ENCODE results near the gene MAGEB4.
"Not testable (repeated sequence)": the region's sequence is repeated elsewhere in the genome, so short reads cannot be mapped to it uniquely, and the experiment has no call there.

MAGEB4 gene

GRCh38 chrX:30241724-30242415 lies at the start of gene MAGEB4:
TSS of gene MAGEB4 (plus strand) at chrX:30242000. CDS start at chrX:30242136, 136 bp downstream.
- no peak for DNase-seq (ENCODE audit: low read depth, low spot score)

GRCh38 chrX:30193910-30194309 lies 47.9 kb upstream of the MAGEB4 start:
- not testable (repeated sequence) for DNase-seq (ENCODE audit: low read depth, low spot score)

- DNase-seq (ENCODE audit: low read depth, low spot score): no peak
These were observed 45.5 kb upstream of the MAGEB4 start for GRCh38 chrX:30196322-30196721.

- DNase-seq (ENCODE audit: low read depth, low spot score): no peak
These were observed 29.6 kb upstream of the MAGEB4 start for GRCh38 chrX:30212172-30212571.

- DNase-seq (ENCODE audit: low read depth, low spot score): no peak
These were observed 26.4 kb upstream of the MAGEB4 start, which contains the start of gene MAGEB2 for GRCh38 chrX:30215357-30215843. TSS of gene MAGEB2 (plus strand) at chrX:30215563. CDS start at chrX:30218581, 3,018 bp downstream.

- DNase-seq (ENCODE audit: low read depth, low spot score): no peak
These were observed 24.3 kb upstream of the MAGEB4 start for GRCh38 chrX:30217465-30217864.

- no peak for DNase-seq (ENCODE audit: low read depth, low spot score)
These were observed 22.4 kb upstream of the MAGEB4 start for GRCh38 chrX:30219372-30219771.

- no peak for DNase-seq (ENCODE audit: low read depth, low spot score)
These were observed 21.1 kb upstream of the MAGEB4 start for GRCh38 chrX:30220661-30221060.

- DNase-seq (ENCODE audit: low read depth, low spot score): no peak
These were observed 17.3 kb upstream of the MAGEB4 start for GRCh38 chrX:30224536-30224935.

GRCh38 chrX:30228526-30228925 lies 13.3 kb upstream of the MAGEB4 start:
- no peak for DNase-seq (ENCODE audit: low read depth, low spot score)

- DNase-seq (ENCODE audit: low read depth, low spot score): no peak
These were observed 11.4 kb upstream of the MAGEB4 start, which contains the start of gene MAGEB3 for GRCh38 chrX:30230395-30230794. TSS of gene MAGEB3 (plus strand) at chrX:30230657. CDS start at chrX:30235925, 5,268 bp downstream.

- no peak for DNase-seq (ENCODE audit: low read depth, low spot score)
These were observed 5.1 kb downstream of the MAGEB4 start, which contains the start of gene MAGEB1 for GRCh38 chrX:30246769-30247489. TSS of gene MAGEB1 (plus strand) at chrX:30247146. CDS start at chrX:30250494, 3,348 bp downstream.

GRCh38 chrX:30248854-30249253 lies 7.1 kb downstream of the MAGEB4 start:
- DNase-seq (ENCODE audit: low read depth, low spot score): no peak

GRCh38 chrX:30253257-30253656 lies 11.5 kb downstream of the MAGEB4 start:
- no peak for DNase-seq (ENCODE audit: low read depth, low spot score)

- no peak for DNase-seq (ENCODE audit: low read depth, low spot score)
These were observed 18.1 kb downstream of the MAGEB4 start for GRCh38 chrX:30259927-30260326.

GRCh38 chrX:30261012-30261411 lies 19.2 kb downstream of the MAGEB4 start:
- DNase-seq (ENCODE audit: low read depth, low spot score): no peak

GRCh38 chrX:30262763-30263162 lies 21.0 kb downstream of the MAGEB4 start:
- DNase-seq (ENCODE audit: low read depth, low spot score): no peak

- no peak for DNase-seq (ENCODE audit: low read depth, low spot score)
These were observed 28.8 kb downstream of the MAGEB4 start for GRCh38 chrX:30270639-30271038.

GRCh38 chrX:30275498-30275897 lies 33.7 kb downstream of the MAGEB4 start:
- no peak for DNase-seq (ENCODE audit: low read depth, low spot score)

- no peak for DNase-seq (ENCODE audit: low read depth, low spot score)
These were observed 36.6 kb downstream of the MAGEB4 start for GRCh38 chrX:30278365-30278764.

- DNase-seq (ENCODE audit: low read depth, low spot score): no peak
These were observed 38.6 kb downstream of the MAGEB4 start for GRCh38 chrX:30280428-30280827.

GRCh38 chrX:30282527-30282926 lies 40.7 kb downstream of the MAGEB4 start:
- no peak for DNase-seq (ENCODE audit: low read depth, low spot score)
